Coronary artery (tissue), 2 donors: ENCODE results near the gene OPN5.
"Not testable (repeated sequence)": the region's sequence is repeated elsewhere in the genome, so short reads cannot be mapped to it uniquely, and the experiment has no call there.

Experiments used
- DNase-seq: peaks from one replicate; pipeline ENCODE4 v3.0.0-alpha.2; 2017; ENCODE audit warnings: low spot score
- H3K27ac ChIP-seq, 2 donors: fragments of 200-600 bp; sonication (generic); one replicate each; pipeline ENCODE4 v1.5.1; 2016 to 2019
- H3K4me3 ChIP-seq: fragments of 200-600 bp; sonication (generic); 2 replicates; pipeline ENCODE4 v1.5.1; 2016; ENCODE audit warnings: mild to moderate bottlenecking, moderate library complexity
- TF ChIP-seq, protein P1 (sequence below): fragments of 200-600 bp; sonication (generic); IDR thresholded peaks from one replicate; pipeline ENCODE4 v1.5.1; 2019; ENCODE audit warnings: antibody characterized with exemption

OPN5 gene

DNA sequence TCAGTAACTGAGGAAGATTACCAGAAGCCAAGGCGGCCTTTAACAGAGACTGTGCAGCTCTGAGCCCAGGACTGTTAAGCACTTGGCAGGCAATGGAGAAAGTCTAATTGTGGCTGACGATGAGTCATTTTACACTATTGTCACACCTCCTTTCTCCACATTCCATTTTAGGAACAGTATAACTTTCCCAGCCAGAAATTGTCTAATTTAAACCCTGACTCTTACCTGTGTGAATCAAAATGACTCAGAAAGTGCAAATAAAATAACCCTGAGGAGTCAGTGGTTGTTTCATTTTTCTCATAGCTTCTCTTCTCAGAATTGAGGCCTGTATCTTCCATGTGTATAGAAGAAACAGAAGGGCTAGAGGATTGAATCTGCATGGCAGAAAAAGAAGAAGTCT is 40.0 kb upstream of the OPN5 start:
- Histone ChIP-seq H3K4me3 (no peak overlapping the region), H3K27ac (no peak overlapping the region)
- TF ChIP-seq, protein P1, sequence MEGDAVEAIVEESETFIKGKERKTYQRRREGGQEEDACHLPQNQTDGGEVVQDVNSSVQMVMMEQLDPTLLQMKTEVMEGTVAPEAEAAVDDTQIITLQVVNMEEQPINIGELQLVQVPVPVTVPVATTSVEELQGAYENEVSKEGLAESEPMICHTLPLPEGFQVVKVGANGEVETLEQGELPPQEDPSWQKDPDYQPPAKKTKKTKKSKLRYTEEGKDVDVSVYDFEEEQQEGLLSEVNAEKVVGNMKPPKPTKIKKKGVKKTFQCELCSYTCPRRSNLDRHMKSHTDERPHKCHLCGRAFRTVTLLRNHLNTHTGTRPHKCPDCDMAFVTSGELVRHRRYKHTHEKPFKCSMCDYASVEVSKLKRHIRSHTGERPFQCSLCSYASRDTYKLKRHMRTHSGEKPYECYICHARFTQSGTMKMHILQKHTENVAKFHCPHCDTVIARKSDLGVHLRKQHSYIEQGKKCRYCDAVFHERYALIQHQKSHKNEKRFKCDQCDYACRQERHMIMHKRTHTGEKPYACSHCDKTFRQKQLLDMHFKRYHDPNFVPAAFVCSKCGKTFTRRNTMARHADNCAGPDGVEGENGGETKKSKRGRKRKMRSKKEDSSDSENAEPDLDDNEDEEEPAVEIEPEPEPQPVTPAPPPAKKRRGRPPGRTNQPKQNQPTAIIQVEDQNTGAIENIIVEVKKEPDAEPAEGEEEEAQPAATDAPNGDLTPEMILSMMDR = no peak
- no peak for DNase-seq

DNA sequence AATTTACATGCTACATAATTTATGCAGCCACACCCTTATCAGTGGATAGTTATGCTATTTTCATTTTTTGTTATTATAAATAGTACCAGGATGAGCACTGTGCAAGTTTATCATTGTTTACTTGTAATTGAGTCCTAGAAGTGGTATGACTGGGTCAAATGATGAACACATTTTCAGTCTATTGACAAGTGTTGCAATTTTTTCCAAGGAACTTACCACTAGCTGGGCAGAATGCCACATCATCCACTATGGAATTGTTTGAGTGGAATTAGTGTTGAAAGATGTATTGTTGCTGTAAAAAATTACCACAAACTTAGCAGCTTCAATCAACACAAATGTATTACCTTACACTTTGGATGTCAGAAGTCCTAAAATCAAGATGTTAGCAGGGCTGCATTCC is 38.1 kb upstream of the OPN5 start:
- no peak overlapping the region for H3K4me3 ChIP-seq
- TF ChIP-seq, protein P1 = no peak
- H3K27ac ChIP-seq = no peak overlapping the region
- DNase-seq = no peak

DNA sequence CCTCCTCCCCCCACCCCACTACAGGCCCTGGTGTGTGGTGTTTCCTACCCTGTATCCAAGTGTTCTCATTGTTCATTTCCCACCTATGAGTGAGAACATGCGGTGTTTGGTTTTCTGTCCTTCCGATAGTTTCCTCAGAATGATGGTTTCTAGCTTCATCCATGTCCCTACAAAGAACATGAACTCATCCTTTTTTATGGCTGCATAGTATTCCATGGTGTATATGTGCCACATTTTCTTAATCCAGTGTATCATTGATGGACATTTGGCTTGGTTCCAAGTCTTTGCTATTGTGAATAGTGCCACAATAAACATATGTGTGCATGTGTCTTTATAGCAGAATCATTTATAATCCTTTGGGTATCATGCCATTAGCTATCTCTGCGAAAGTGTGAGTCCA is 36.6 kb upstream of the OPN5 start:
- DNase-seq, H3K27ac ChIP-seq, H3K4me3 ChIP-seq: not testable (repeated sequence)

DNA sequence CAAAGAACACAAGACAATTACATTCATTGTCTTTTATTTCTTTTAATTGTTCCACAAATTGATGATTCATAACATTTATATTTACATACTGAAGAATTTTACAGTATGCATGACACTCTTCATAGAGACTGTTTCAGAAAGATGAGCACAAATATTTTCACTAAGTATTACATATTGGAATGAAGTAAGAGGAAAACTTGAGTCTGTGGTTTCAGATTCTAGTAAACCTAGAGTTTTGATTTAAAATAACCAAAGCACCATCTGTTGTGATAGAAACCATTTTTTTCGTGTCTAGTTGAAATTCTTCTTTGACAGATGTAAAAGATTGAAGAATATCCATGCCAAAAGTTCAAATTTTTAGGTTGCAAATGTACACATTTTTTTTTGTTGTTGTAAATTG is 32.1 kb upstream of the OPN5 start:
- TF ChIP-seq, protein P1 = no peak
- H3K4me3 ChIP-seq = no peak overlapping the region
- no peak overlapping the region for H3K27ac ChIP-seq
- DNase-seq = no peak

DNA sequence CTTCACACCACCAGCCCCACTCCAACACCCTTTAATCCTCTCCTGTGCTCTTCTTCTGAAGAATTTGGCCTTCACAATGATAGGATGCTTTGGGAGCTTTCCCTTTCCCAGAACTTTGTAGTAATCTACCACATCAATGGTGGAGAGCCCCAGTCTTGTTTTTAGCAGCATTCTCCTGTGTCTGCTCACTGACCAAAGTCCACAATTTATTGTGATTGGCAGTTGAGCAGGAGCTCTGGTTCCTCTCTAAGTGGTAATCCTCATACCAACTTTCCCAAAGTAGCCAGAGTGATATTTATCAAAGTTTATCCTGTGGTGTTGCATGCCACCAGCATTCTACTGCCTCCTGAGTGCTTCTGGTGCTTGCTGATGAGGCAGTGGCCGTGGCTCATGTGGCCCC is 29.0 kb upstream of the OPN5 start:
- DNase-seq = no peak
- TF ChIP-seq, protein P1 = no peak

DNA sequence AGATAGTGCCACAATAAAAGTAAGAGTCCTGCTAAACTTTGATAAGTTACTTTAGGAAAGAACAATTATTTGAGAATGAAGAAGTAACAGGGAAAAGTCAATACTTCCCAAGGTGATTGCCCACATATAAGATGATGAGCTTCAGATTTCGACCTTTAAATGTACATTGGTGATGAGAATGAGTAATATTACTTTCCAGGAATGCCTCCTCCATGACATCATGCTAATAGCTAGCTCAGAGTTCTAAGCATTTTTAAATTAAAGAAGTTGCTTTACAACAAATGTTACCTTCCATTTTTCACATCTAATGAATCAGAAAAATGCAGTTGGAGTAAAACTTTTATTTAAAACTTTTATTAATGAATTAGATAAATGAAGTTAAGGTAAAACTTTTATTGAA is 22.5 kb upstream of the OPN5 start:
- Histone ChIP-seq H3K27ac (no peak overlapping the region), H3K4me3 (no peak overlapping the region)
- DNase-seq = no peak
- TF ChIP-seq, protein P1 = no peak

More for the DNA sequence above, 29.0 kb upstream of the OPN5 start:
- Histone ChIP-seq H3K4me3 (no peak overlapping the region), H3K27ac (no peak overlapping the region)

DNA sequence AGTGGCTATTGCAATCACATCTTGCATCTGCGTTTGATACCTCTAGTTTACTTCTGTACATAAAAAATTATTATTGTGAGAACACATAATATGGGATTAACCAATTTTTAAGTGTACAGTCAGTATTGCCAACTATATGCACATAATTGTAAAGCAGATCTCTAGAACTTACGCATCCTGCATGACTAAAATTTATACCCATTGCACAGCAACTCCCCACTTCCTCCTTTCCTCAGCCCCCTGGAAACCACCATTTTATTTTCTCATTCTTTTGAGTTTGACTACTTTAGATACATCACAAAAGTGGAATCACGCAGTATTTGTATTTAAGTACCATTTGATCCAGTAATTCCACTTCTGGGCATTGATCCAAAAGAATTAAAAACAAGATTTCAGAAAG is 19.3 kb upstream of the OPN5 start:
- TF ChIP-seq, protein P1 = no peak
- no peak overlapping the region for H3K4me3 ChIP-seq
- no peak for DNase-seq
- no peak overlapping the region for H3K27ac ChIP-seq

DNA sequence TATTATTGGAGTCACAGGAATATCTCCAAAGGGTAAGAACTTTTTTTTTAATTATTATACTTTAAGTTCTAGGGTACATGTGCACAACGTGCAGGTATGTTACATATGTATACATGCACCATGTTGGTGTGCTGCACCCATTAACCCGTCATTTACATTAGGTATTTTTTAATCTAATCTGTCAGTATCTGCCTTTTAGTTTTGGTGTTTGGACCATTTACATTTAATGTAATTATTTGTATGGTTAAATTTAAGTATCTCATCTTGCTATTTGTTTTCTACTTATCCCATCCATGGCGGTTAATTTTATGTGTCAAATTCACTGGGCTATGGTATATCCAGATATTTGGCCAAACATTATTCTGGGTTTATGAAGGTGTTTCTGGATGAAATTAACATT is 15.4 kb upstream of the OPN5 start:
- Histone ChIP-seq H3K27ac (no peak overlapping the region), H3K4me3 (no peak overlapping the region)
- TF ChIP-seq, protein P1 = no peak
- no peak for DNase-seq
